ENCODE data around the gene FGFR1OP2. TPM values are rescaled to one million over a fixed set of nuclear protein-coding genes. Genes with fewer than 3 reads are reported as not detected.

The FGFR1OP2 gene
- total RNA-seq, 2 experiments from 2014 or later: 42.4 to 45.0 TPM

DNA sequence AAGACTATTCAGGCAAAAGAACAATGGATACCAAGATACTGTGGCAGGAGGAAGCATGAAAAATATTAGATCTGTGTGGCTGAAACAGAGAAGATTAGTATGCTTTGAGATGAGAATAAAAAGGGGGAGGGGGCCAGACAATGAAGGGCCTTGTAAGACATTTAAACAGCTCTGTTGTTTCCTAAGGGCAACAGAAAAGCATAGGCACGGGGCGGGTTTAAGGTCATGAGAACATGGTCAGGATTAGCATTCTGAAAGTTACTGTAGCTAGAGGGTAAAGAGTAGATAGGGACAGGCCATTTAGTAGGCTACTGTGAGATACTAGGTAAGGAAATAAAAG, 19.1 kb upstream of the FGFR1OP2 start:
- CTCF ChIA-PET (ENCODE audit: unreplicated experiment): no interaction called here
- Histone ChIP-seq H3K36me3 (ENCODE audit: insufficient read depth, low read length) (peaks cover 74% of the 10 kb centered on the region), H3K27ac (ENCODE audit: low read depth, low read length, poor library complexity, severe bottlenecking) (no peak overlapping the region), H3K9me3 (ENCODE audit: low read length) (no peaks in the 10 kb centered on the region), H3K4me3 (ENCODE audit: low read depth, low read length, poor library complexity, severe bottlenecking) (no peak overlapping the region), H2AFZ (ENCODE audit: low read length) (no peak overlapping the region), H3K79me2 (ENCODE audit: insufficient read depth, low read depth, low read length) (no peaks in the 10 kb centered on the region), H3K4me2 (ENCODE audit: low read length) (no peak overlapping the region), H3K4me1 (ENCODE audit: insufficient read depth, low read length, poor library complexity, severe bottlenecking) (no peaks in the 10 kb centered on the region), H4K20me1 (ENCODE audit: insufficient read depth, low read length) (no peaks in the 10 kb centered on the region), H3K9me2 (ENCODE audit: insufficient read depth, low read length) (no peaks in the 10 kb centered on the region)
- no peak for TF ChIP-seq EZH2phosphoT487 (IDR thresholded peaks at IDR 0.05; ENCODE audit: borderline replicate concordance, low read depth, low read length)
- TF ChIP-seq, protein P1, sequence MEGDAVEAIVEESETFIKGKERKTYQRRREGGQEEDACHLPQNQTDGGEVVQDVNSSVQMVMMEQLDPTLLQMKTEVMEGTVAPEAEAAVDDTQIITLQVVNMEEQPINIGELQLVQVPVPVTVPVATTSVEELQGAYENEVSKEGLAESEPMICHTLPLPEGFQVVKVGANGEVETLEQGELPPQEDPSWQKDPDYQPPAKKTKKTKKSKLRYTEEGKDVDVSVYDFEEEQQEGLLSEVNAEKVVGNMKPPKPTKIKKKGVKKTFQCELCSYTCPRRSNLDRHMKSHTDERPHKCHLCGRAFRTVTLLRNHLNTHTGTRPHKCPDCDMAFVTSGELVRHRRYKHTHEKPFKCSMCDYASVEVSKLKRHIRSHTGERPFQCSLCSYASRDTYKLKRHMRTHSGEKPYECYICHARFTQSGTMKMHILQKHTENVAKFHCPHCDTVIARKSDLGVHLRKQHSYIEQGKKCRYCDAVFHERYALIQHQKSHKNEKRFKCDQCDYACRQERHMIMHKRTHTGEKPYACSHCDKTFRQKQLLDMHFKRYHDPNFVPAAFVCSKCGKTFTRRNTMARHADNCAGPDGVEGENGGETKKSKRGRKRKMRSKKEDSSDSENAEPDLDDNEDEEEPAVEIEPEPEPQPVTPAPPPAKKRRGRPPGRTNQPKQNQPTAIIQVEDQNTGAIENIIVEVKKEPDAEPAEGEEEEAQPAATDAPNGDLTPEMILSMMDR (conservative IDR thresholded peaks at IDR 0.05; ENCODE audit: low read length): no peak
- POLR2A ChIA-PET: interaction anchor here (0.6 to 0.7 kb wide), 2 partner anchors 199 to 622 kb away, joined by 3 read pairs; no protein-coding TSS in a partner anchor
- BruUV-seq (replicated peaks): no TSS peak
- DNase-seq (ENCODE audit: low spot score): no peak
- intact Hi-C loops (cut with micrococcal nuclease; ENCODE audit: unreplicated experiment): no loop called here

DNA sequence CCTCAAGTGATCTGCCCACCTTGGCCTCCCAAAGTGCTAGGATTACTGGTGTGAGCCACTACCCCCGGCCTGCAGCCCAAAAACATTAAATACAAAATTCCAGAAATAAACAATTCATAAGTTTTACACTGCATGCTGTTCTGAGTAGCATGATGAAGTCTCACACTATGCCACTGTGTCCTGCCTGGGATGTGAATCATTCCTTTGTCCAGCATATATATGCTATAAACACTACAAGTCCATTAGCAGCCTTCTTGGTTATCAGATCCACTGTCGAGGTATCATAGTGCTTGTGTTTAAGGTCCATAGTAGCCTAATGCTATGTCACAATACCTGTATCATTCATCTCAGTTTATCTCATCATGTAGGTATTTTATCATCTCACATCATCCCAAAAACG, 16.4 kb upstream of the FGFR1OP2 start:
- DNase-seq (ENCODE audit: low spot score): no peak
- ChIA-PET CTCF (ENCODE audit: unreplicated experiment) (no interaction called here), POLR2A (interaction anchor here (0.5 kb wide), 1 partner anchor 757 kb away, joined by 3 read pairs; no protein-coding TSS in a partner anchor)
- H3K79me2 ChIP-seq (ENCODE audit: insufficient read depth, low read depth, low read length): 0 out of 2 replicates have a peak, but pooled peaks cover 5% of the 10 kb centered on the region
- H3K36me3 ChIP-seq (ENCODE audit: insufficient read depth, low read length): peaks cover 80% of the 10 kb centered on the region
- no peaks in the 10 kb centered on the region for H3K9me3 ChIP-seq (ENCODE audit: low read length)
- H3K4me2 ChIP-seq (ENCODE audit: low read length): no peak overlapping the region
- H3K9me2 ChIP-seq (ENCODE audit: insufficient read depth, low read length): no peaks in the 10 kb centered on the region
- H3K4me3 ChIP-seq (ENCODE audit: low read depth, low read length, poor library complexity, severe bottlenecking): no peak overlapping the region
- no TSS peak for BruUV-seq (replicated peaks)
- no peaks in the 10 kb centered on the region for H4K20me1 ChIP-seq (ENCODE audit: insufficient read depth, low read length)
- no peak overlapping the region for H2AFZ ChIP-seq (ENCODE audit: low read length)
- no peak overlapping the region for H3K27ac ChIP-seq (ENCODE audit: low read depth, low read length, poor library complexity, severe bottlenecking)
- intact Hi-C loops (cut with micrococcal nuclease; ENCODE audit: unreplicated experiment): no loop called here
- TF ChIP-seq EZH2phosphoT487 (IDR thresholded peaks at IDR 0.05; ENCODE audit: borderline replicate concordance, low read depth, low read length): no peak
- TF ChIP-seq, protein P1 (conservative IDR thresholded peaks at IDR 0.05; ENCODE audit: low read length): no peak
- H3K4me1 ChIP-seq (ENCODE audit: insufficient read depth, low read length, poor library complexity, severe bottlenecking): no peaks in the 10 kb centered on the region

DNA sequence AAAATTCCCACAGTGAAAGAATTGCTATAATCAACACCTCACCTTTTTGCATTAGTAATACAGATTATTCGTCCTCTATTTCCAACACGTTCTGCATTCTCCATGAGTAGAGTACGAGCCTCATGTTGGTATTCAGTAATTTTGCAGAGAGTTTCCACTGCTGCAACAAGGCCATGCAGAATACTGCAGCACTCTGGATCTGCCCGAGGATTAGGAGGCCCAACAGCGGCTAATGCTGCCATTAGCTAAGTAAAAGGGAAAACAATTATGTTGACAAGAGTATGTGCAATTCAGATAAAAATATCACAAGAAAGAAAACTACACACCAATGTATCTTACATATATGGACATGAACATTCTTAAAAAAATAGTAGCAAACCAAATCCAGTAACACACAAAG, 9.6 kb upstream of the FGFR1OP2 start:
- Histone ChIP-seq H2AFZ (ENCODE audit: low read length) (no peak overlapping the region), H3K79me2 (ENCODE audit: insufficient read depth, low read depth, low read length) (peaks cover 21% of the 10 kb centered on the region; the same call in 1 of the 2 replicates), H3K9me2 (ENCODE audit: insufficient read depth, low read length) (no peaks in the 10 kb centered on the region), H3K9me3 (ENCODE audit: low read length) (no peaks in the 10 kb centered on the region), H4K20me1 (ENCODE audit: insufficient read depth, low read length) (no peaks in the 10 kb centered on the region), H3K27ac (ENCODE audit: low read depth, low read length, poor library complexity, severe bottlenecking) (no peak overlapping the region), H3K4me3 (ENCODE audit: low read depth, low read length, poor library complexity, severe bottlenecking) (no peak overlapping the region), H3K36me3 (ENCODE audit: insufficient read depth, low read length) (peaks cover 96% of the 10 kb centered on the region), H3K4me2 (ENCODE audit: low read length) (no peak overlapping the region), H3K4me1 (ENCODE audit: insufficient read depth, low read length, poor library complexity, severe bottlenecking) (no peaks in the 10 kb centered on the region)
- DNase-seq (ENCODE audit: low spot score): no peak
- intact Hi-C loops (cut with micrococcal nuclease; ENCODE audit: unreplicated experiment): no loop called here
- ChIA-PET POLR2A (interaction anchor here (0.5 kb wide), 1 partner anchor 65 kb away, joined by 4 read pairs; no protein-coding TSS in a partner anchor), CTCF (ENCODE audit: unreplicated experiment) (no interaction called here)
- no TSS peak for BruUV-seq (replicated peaks)
- TF ChIP-seq EZH2phosphoT487 (IDR thresholded peaks at IDR 0.05; ENCODE audit: borderline replicate concordance, low read depth, low read length): no peak
- TF ChIP-seq, protein P1 (conservative IDR thresholded peaks at IDR 0.05; ENCODE audit: low read length): no peak

All from OCI-LY7 (cell line).